Testis (tissue), 3 donors: ENCODE results near the gene ZNF428. TPM values are rescaled to one million over a fixed set of nuclear protein-coding genes. Genes with fewer than 3 reads are reported as not detected.

Experiments
- DNase-seq: peaks from one replicate; pipeline ENCODE4 v3.0.0-alpha.2; 2019
- H3K27ac ChIP-seq, 2 donors: fragments of 200-600 bp; sonication (generic); one replicate each; pipeline ENCODE4 v1.5.1; 2019
- H3K27me3 ChIP-seq: fragments of 200-600 bp; sonication (generic); one replicate; pipeline ENCODE4 v1.5.1; 2019
- H3K36me3 ChIP-seq: fragments of 200-600 bp; sonication (generic); one replicate; pipeline ENCODE4 v1.5.1; 2017; ENCODE audit warnings: low read depth; ENCODE audit errors: missing control alignments
- H3K4me1 ChIP-seq: fragments of 200-600 bp; sonication (generic); one replicate; pipeline ENCODE4 v1.5.1; 2019
- H3K4me3 ChIP-seq, 2 donors: fragments of 200-600 bp; sonication (generic); one replicate each; pipeline ENCODE4 v1.5.1; 2017 to 2019
- H3K9me3 ChIP-seq: fragments of 200-600 bp; sonication (generic); one replicate; pipeline ENCODE4 v1.5.1; 2017
- POLR2A ChIP-seq: fragments of 450-650 bp; IDR thresholded peaks from one replicate; pipeline ENCODE4 v1.6.1; 2017; ENCODE audit warnings: antibody characterized with exemption, mild to moderate bottlenecking, moderate library complexity
- WGBS, 2 donors: methylation state at CpG; one replicate each; pipeline ENCODE4 v1.1.5; 2018; 5-methylcytosine and 5-hydroxymethylcytosine counted together
- intact Hi-C: fragments of 100-400 bp; cut with DNase I; formaldehyde crosslinking; loops from one replicate; pipeline ENCODE4 v1.15.1; 2023; ENCODE audit warnings: low total_unique reads
- polyA plus RNA-seq: library from polyadenylated mRNA; stranded (reverse); fragments of 350-450 nt; fragmentation: Illumina TruSeq; extraction: RNeasy Lipid Tissue Mini Kit (QIAGEN cat#74804); gene quantifications from one replicate; pipeline ENCODE4 v1.2.3, GENCODE V29; 2014; ENCODE audit warnings: low read depth, low replicate concordance; ENCODE audit not compliant: insufficient read depth
- total RNA-seq, 2 donors: library from RNA; depleted of rRNA; stranded (reverse); fragments of >200 nt; gene quantifications; one replicate each; pipeline ENCODE4 v1.2.3, GENCODE V29; 2016
- TF ChIP-seq, protein P1 (sequence below), 3 experiments: fragments of 450-650 bp in 2 of 3; fragments of 200-600 bp in 1 of 3; sonication (generic) in 1 of 3; IDR thresholded peaks; one replicate each; pipeline ENCODE4 v1.5.1; 2016 to 2019; ENCODE audit warnings: antibody characterized with exemption in 3 of 3, mild to moderate bottlenecking in 2 of 3, moderate library complexity in 1 of 3

The ZNF428 gene
- total and polyA plus RNA-seq, 3 donors from 2014 or later = 64.1 to 94.2 (median 93.1) TPM

DNA sequence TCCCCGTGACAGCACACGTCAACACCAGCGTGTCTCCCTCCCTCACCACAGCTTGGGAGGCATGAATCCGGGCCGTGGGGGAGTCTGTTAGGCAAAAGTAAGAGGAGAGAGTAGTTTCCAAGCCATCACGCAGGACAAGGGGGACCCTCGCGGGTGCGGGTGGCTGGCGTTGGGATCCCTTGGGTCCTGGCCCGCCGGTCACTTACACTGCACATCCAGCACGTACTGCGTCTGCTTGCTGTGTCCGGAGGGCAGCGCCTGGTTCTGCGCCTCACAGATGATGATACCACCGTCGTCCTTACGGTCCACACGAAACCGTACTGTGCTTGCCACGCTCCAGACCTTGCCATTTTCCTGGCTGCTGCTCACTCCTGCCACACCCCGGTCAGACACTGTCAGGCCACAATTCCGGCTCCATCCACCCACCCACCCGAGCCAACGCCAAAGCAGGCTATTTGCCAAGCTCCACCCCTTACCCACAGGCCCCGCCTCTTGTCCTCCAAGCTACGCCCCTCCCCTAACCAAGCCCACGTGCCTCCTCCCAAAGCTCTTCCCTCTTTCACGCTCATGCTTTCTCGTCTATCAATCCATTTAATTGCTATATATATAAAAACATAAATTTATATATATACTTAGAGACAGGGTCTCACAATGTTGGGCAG is 6.6 kb upstream of the ZNF428 start:
- no peaks in the 10 kb centered on the region for H3K36me3 ChIP-seq
- DNase-seq = no peak
- TF ChIP-seq POLR2A = no peak
- TF ChIP-seq, protein P1, sequence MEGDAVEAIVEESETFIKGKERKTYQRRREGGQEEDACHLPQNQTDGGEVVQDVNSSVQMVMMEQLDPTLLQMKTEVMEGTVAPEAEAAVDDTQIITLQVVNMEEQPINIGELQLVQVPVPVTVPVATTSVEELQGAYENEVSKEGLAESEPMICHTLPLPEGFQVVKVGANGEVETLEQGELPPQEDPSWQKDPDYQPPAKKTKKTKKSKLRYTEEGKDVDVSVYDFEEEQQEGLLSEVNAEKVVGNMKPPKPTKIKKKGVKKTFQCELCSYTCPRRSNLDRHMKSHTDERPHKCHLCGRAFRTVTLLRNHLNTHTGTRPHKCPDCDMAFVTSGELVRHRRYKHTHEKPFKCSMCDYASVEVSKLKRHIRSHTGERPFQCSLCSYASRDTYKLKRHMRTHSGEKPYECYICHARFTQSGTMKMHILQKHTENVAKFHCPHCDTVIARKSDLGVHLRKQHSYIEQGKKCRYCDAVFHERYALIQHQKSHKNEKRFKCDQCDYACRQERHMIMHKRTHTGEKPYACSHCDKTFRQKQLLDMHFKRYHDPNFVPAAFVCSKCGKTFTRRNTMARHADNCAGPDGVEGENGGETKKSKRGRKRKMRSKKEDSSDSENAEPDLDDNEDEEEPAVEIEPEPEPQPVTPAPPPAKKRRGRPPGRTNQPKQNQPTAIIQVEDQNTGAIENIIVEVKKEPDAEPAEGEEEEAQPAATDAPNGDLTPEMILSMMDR (IDR thresholded peaks at IDR 0.05) = no peak
- 58 to 72% methylated on average over 30 to 32 of the region's 32 CpGs for WGBS, 2 donors
- no peaks in the 10 kb centered on the region for H3K9me3 ChIP-seq
- intact Hi-C loops = no loop called here
- no peak overlapping the region for H3K4me3 ChIP-seq
- H3K27ac ChIP-seq = no peak overlapping the region
- no peaks in the 10 kb centered on the region for H3K4me1 ChIP-seq
- no peaks in the 10 kb centered on the region for H3K27me3 ChIP-seq

DNA sequence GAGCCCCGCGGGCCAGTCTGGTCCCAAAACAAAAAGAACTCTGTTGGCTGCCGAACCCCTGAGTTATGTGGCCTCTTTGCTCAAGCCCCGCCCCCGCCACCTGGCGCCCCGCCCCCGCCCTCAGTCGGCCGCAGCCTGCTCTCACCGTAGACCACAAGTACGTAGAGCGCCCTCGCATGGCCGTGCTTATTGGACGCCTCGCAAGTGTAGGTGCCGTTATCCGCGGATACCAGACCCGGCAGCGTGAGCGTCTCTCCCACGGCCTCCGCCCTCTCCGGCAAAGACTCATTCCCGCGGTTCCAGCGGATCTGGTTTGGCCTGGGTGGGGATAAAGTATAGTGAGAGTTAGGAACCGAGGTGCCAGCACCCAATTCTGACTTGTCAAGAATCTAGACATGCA is 5.5 kb upstream of the ZNF428 start:
- TF ChIP-seq, protein P1 (IDR thresholded peaks at IDR 0.05) = no peak
- TF ChIP-seq POLR2A = no peak
- H3K27me3 ChIP-seq = no peaks in the 10 kb centered on the region
- intact Hi-C loops = no loop called here
- peak; percentile 81 for DNase-seq
- peak overlapping the region in 1 of 2 donors; percentile 3 for H3K4me3 ChIP-seq
- H3K27ac ChIP-seq = no peak overlapping the region
- H3K36me3 ChIP-seq = no peaks in the 10 kb centered on the region
- H3K4me1 ChIP-seq = no peaks in the 10 kb centered on the region
- no peaks in the 10 kb centered on the region for H3K9me3 ChIP-seq
- WGBS, 2 donors = 15 to 24% methylated on average over 5 to 30 of the region's 30 CpGs

DNA sequence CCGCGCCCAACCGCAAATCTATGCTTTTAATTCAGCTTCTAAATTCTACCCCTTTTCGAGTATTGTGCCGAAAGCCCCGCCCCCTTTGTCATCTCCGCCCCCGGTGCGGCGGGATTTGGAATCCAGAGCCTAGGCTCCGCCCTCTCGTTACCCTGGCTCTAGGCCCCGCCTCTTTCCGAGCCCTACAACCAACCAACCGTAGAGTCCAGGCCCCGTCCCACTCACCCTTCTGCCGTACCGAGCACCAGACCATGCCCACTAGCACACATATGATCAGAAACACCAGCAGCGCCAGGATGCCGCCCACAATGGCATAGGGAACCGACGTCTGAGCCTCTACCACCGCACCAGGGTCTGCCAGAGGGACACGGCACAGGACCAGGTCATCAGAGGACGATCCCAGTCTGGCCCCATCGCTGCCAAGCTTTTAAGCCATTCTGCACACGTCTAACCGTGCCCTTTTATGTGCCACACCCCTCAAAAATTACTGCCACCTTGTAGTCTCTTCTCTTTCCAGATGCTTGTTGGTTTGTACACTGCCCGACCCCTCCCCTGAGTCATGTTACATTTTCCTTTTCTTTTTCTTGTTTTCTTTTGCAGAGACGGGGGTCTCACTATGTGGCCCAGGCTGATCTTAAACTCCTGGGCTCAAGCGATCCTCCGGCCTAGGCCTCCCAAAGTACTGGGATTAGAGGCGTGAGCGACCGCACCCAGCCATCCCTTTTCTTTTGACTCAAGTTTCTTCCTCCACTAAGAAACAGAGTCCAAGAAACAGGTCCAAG is 4.7 kb upstream of the ZNF428 start:
- intact Hi-C loops = no loop called here
- TF ChIP-seq POLR2A = no peak
- TF ChIP-seq, protein P1 (IDR thresholded peaks at IDR 0.05) = no peak
- 59 to 73% methylated on average over 27 to 35 of the region's 35 CpGs for WGBS, 2 donors

DNA sequence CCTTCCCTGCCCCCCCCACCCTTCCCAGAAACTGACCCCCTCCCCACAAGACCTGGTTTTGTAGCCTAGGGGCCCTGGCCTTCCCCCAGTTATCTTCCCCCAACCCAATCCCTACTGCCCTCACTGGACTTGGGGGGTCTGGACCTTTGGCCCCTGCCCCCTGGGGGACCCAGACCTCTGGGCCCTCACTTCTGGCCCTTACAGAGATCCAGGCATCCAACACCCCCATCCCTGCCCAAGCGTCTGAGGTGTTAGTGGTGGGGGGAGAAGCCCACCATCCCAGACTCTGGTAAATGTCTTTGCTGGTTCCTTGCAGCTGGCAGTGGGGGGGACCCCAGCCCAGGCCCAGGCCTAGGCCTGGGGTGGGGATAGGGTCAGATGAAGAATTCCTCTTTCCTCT is 3.5 kb upstream of the ZNF428 start:
- H3K27me3 ChIP-seq = no peaks in the 10 kb centered on the region
- intact Hi-C loops = no loop called here
- H3K4me1 ChIP-seq = no peaks in the 10 kb centered on the region
- H3K9me3 ChIP-seq = no peaks in the 10 kb centered on the region
- no peak for DNase-seq
- peak overlapping the region; percentile 15 to 18 for H3K4me3 ChIP-seq
- H3K36me3 ChIP-seq = no peaks in the 10 kb centered on the region
- no peak for TF ChIP-seq POLR2A
- TF ChIP-seq, protein P1 (IDR thresholded peaks at IDR 0.05) = no peak
- WGBS, 2 donors = 67 to 79% methylated on average over 1 of the region's 1 CpG
- no peak overlapping the region for H3K27ac ChIP-seq

More for the DNA sequence above, 4.7 kb upstream of the ZNF428 start:
- peak; percentile 69 for DNase-seq
- H3K27ac ChIP-seq = no peak overlapping the region
- H3K9me3 ChIP-seq = no peaks in the 10 kb centered on the region
- peak overlapping the region; percentile 15 to 18 for H3K4me3 ChIP-seq
- H3K27me3 ChIP-seq = no peaks in the 10 kb centered on the region
- no peaks in the 10 kb centered on the region for H3K4me1 ChIP-seq
- no peaks in the 10 kb centered on the region for H3K36me3 ChIP-seq
